Thyroid gland (tissue), 4 donors: Measurements from ENCODE around the gene AMDHD1.

Source experiments
- POLR2A ChIP-seq, 2 donors: fragments of 450-650 bp; IDR thresholded peaks; one replicate each; pipeline ENCODE4 v1.6.1; 2017; ENCODE audit warnings: antibody characterized with exemption in 2 of 2, mild to moderate bottlenecking in 2 of 2, moderate library complexity in 1 of 2
- TF ChIP-seq, protein P1 (sequence below), 6 experiments: fragments of 200-600 bp in 3 of 6; fragments of 450-650 bp in 3 of 6; sonication (generic) in 3 of 6; IDR thresholded peaks; one replicate each; pipeline ENCODE4 v1.5.1; 2016 to 2019; ENCODE audit warnings: antibody characterized with exemption in 6 of 6, mild to moderate bottlenecking in 2 of 6, inconsistent platforms in 1 of 6, moderate library complexity in 1 of 6

GRCh38 chr12:95978351-95978750 is 35.2 kb downstream of the AMDHD1 start:
- TF ChIP-seq, protein P1, sequence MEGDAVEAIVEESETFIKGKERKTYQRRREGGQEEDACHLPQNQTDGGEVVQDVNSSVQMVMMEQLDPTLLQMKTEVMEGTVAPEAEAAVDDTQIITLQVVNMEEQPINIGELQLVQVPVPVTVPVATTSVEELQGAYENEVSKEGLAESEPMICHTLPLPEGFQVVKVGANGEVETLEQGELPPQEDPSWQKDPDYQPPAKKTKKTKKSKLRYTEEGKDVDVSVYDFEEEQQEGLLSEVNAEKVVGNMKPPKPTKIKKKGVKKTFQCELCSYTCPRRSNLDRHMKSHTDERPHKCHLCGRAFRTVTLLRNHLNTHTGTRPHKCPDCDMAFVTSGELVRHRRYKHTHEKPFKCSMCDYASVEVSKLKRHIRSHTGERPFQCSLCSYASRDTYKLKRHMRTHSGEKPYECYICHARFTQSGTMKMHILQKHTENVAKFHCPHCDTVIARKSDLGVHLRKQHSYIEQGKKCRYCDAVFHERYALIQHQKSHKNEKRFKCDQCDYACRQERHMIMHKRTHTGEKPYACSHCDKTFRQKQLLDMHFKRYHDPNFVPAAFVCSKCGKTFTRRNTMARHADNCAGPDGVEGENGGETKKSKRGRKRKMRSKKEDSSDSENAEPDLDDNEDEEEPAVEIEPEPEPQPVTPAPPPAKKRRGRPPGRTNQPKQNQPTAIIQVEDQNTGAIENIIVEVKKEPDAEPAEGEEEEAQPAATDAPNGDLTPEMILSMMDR (IDR thresholded peaks at IDR 0.05): no peak
- no peak for TF ChIP-seq POLR2A (IDR thresholded peaks at IDR 0.05)
